HL-60 (cell line): ENCODE measurements around the gene USP10.

Experiments
- CTCF ChIP-seq: IDR thresholded peaks from one replicate; pipeline ENCODE4 v1.5.1; 2011; ENCODE audit warnings: low read length, control low read depth, inconsistent platforms; ENCODE audit not compliant: insufficient read depth
- GABPA ChIP-seq: IDR thresholded peaks from 2 replicates; pipeline ENCODE4 v1.6.1; 2012; ENCODE audit warnings: low read depth
- POLR2AphosphoS5 ChIP-seq: IDR thresholded peaks from 2 replicates; pipeline ENCODE4 v1.6.1; 2012; ENCODE audit warnings: low read depth
- REST ChIP-seq: IDR thresholded peaks from 2 replicates; pipeline ENCODE4 v1.6.1; 2012; ENCODE audit warnings: low read depth; ENCODE audit not compliant: insufficient replicate concordance
- SPI1 ChIP-seq: IDR thresholded peaks from 2 replicates; pipeline ENCODE4 v1.6.1; 2012; ENCODE audit warnings: low read depth, mild to moderate bottlenecking, borderline replicate concordance

- TF ChIP-seq POLR2AphosphoS5 (no peak), CTCF (no peak), GABPA (no peak), SPI1 (no peak), REST (no peak)
Observed at GRCh38 chr16:84768061-84768807, 68.4 kb downstream of the USP10 start.
